K562 (cell line): ENCODE results near the gene LYPD6B. TPM values are rescaled to one million over a fixed set of nuclear protein-coding genes. Genes with fewer than 3 reads are reported as not detected.

Source experiments
- ATAC-seq: fragments of 200-7000 bp; cut with Tn5 transposase; 3 replicates; pipeline ENCODE4 v1.9.1; 2020; ENCODE audit warnings: moderate library complexity
- BruUV-seq: library from RNA; stranded (reverse); fragments of 400-500 nt; replicated peaks from 2 replicates; lab custom pipeline; 2021; lab: Mats Ljungman, UMichigan
- CTCF ChIA-PET: fragments of 300-600 bp; formaldehyde crosslinking; extraction: SDS; loops from one replicate; lab custom pipeline; 2021; ENCODE audit warnings: low intra/inter-chr PET ratio; lab: Yijun Ruan, JAX
- POLR2A ChIA-PET: fragments of 300-600, 350-650 bp; sonication (Branson Sonifier 250); formaldehyde crosslinking; extraction: SDS; loops from one replicate; lab custom pipeline; 2021; ENCODE audit warnings: antibody characterized with exemption, inconsistent platforms; lab: Yijun Ruan, JAX
- DNase-seq, 4 experiments: peaks; one replicate each; pipeline versions ENCODE4 v3.0.0 to v3.0.0-alpha.2; 2011 to 2018; ENCODE audit warnings: low spot score in 3 of 4, mixed read lengths in 3 of 4; ENCODE audit errors: extremely low read depth in 1 of 4
- FAIRE-seq: peaks from 2 replicates; lab custom pipeline; 2011; peaks lifted over from hg19 to GRCh38; lab: Jason Lieb, UNC
- H2AFZ ChIP-seq: 2 replicates; pipeline ENCODE4 v1.6.0; 2011; ENCODE audit warnings: low read depth, low read length, control low read depth, inconsistent platforms
- H3K27ac ChIP-seq: fragments of 200-600 bp; 3 replicates; pipeline ENCODE4 v1.8.0; 2011; ENCODE audit warnings: low read depth, mild to moderate bottlenecking, control low read depth, inconsistent platforms, low read length, moderate library complexity, mixed read lengths; ENCODE audit errors: extremely low read depth
- H3K27me3 ChIP-seq, 2 experiments: fragments of 300-600 bp in 1 of 2; 2 replicates in 1 of 2; 3 replicates in 1 of 2; pipeline versions ENCODE4 v1.6.0 to v1.8.0; 2011; ENCODE audit warnings: inconsistent platforms in 2 of 2, low read length in 2 of 2, mild to moderate bottlenecking in 1 of 2, mixed read lengths in 1 of 2, moderate library complexity in 1 of 2; ENCODE audit not compliant: control insufficient read depth in 2 of 2, insufficient read depth in 2 of 2
- H3K36me3 ChIP-seq: fragments of 300-600 bp; 3 replicates; pipeline ENCODE4 v1.8.0; 2011; ENCODE audit warnings: mild to moderate bottlenecking, low read length, inconsistent platforms; ENCODE audit not compliant: control insufficient read depth, insufficient read depth
- H3K4me1 ChIP-seq, 2 experiments: fragments of 200-600 bp in 1 of 2; replicated peaks in 1 of 2; 2 replicates in 1 of 2; 3 replicates in 1 of 2; pipeline versions ENCODE4 v1.5.1 to v1.8.0; 2011; ENCODE audit warnings: inconsistent platforms in 2 of 2, low read length in 2 of 2, mild to moderate bottlenecking in 1 of 2, mixed read lengths in 1 of 2, moderate library complexity in 1 of 2; ENCODE audit not compliant: control insufficient read depth in 2 of 2, insufficient read depth in 2 of 2
- H3K4me2 ChIP-seq: 2 replicates; pipeline ENCODE4 v1.6.1; 2011; ENCODE audit warnings: low read length, control low read depth, inconsistent platforms, mixed read lengths; ENCODE audit not compliant: insufficient read depth
- H3K4me3 ChIP-seq: fragments of 200-600 bp; sonication (generic), shearing (Covaris generic); 2 replicates; pipeline ENCODE4 v1.5.1; 2016; ENCODE audit warnings: control low read depth, inconsistent platforms
- H3K79me2 ChIP-seq: fragments of 200-600 bp; 3 replicates; pipeline ENCODE4 v1.8.0; 2011; ENCODE audit warnings: low read length, inconsistent platforms; ENCODE audit not compliant: control insufficient read depth, insufficient read depth
- H3K9ac ChIP-seq, 2 experiments: 2 replicates each; pipeline versions ENCODE4 v1.6.0 to v1.6.1; 2011; ENCODE audit warnings: low read depth in 2 of 2, low read length in 2 of 2, control low read depth in 1 of 2, inconsistent platforms in 1 of 2, mild to moderate bottlenecking in 1 of 2, mixed read lengths in 1 of 2; ENCODE audit not compliant: insufficient read depth in 1 of 2
- H3K9me1 ChIP-seq: one replicate; pipeline ENCODE4 v1.6.0; 2011; ENCODE audit warnings: inconsistent platforms, mild to moderate bottlenecking, low read length, moderate library complexity; ENCODE audit not compliant: control insufficient read depth, insufficient read depth
- H3K9me3 ChIP-seq: replicated peaks from 2 replicates; pipeline ENCODE4 v1.5.1; 2011; ENCODE audit warnings: low read depth, low read length, inconsistent platforms; ENCODE audit not compliant: control insufficient read depth, insufficient read depth
- H4K20me1 ChIP-seq: replicated peaks from 2 replicates; pipeline ENCODE4 v1.6.1; 2011; ENCODE audit warnings: low read length, inconsistent platforms, mixed read lengths; ENCODE audit not compliant: control insufficient read depth, insufficient read depth
- BRCA1 ChIP-seq, 2 experiments: fragments of 450-650 bp in 1 of 2; sonication (generic) in 1 of 2; formaldehyde crosslinking in 1 of 2; IDR thresholded peaks; 2 replicates each; pipeline versions ENCODE4 v1.5.0 to v1.6.1; 2017 to 2020; ENCODE audit warnings: mild to moderate bottlenecking in 1 of 2, missing genetic modification reagents in 1 of 2
- CHD2 ChIP-seq: IDR thresholded peaks from 2 replicates; pipeline ENCODE4 v1.6.1; 2011; ENCODE audit warnings: low read depth, low read length
- ETV1 ChIP-seq: fragments of 450-650 bp; conservative IDR thresholded peaks from 2 replicates; pipeline ENCODE4 v1.6.1; 2016; ENCODE audit warnings: missing genetic modification characterization, control low read depth, low read depth, missing compliant biosample characterization
- RBBP5 ChIP-seq: fragments of 200-600 bp; sonication (generic); IDR thresholded peaks from 2 replicates; pipeline ENCODE4 v1.6.1; 2012; ENCODE audit warnings: borderline replicate concordance, mild to moderate bottlenecking, low read length, control low read depth, inconsistent platforms; ENCODE audit not compliant: insufficient read depth, poor library complexity, severe bottlenecking
- RFX7 ChIP-seq: fragments of 250-450 bp; sonication (Bioruptor Pico); IDR thresholded peaks from 2 replicates; pipeline ENCODE4 v1.5.1; 2021; ENCODE audit warnings: mild to moderate bottlenecking
- SRSF1 ChIP-seq: fragments of 200-400 bp; formaldehyde crosslinking; IDR thresholded peaks from 2 replicates; pipeline ENCODE4 v1.6.1; 2017; ENCODE audit warnings: mild to moderate bottlenecking, low read depth, low read length, moderate library complexity
- ZNF232 ChIP-seq: sonication (generic); formaldehyde crosslinking; IDR thresholded peaks from 2 replicates; pipeline ENCODE4 v1.8.0; 2022; ENCODE audit warnings: mild to moderate bottlenecking, missing genetic modification reagents
- WGBS: fragments of 100-300 bp; shearing (Covaris generic); methylation state at CpG from one replicate; pipeline ENCODE4 v1.1.6; 2016; ENCODE audit warnings: low coverage, mixed read lengths; ENCODE audit not compliant: insufficient coverage; ENCODE audit errors: missing lambda C conversion rate; 5-methylcytosine and 5-hydroxymethylcytosine counted together
- in situ Hi-C: fragments of 300-500 bp; cut with MboI; formaldehyde crosslinking; loops from 4 replicates; pipeline ENCODE4 v1.15.0; 2018; ENCODE audit warnings: inconsistent platforms, mixed read lengths
- intact Hi-C: fragments of 100-400 bp; cut with micrococcal nuclease; formaldehyde crosslinking; loops from 2 replicates; pipeline ENCODE4 v1.14.2; 2022
- polyA plus RNA-seq, 8 experiments: library from polyadenylated mRNA; depleted of rRNA in 4 of 8; stranded (reverse) in 5 of 8; unstranded in 3 of 8; fragments of >200 nt; fragmentation: Nextera tagmentation in 2 of 8; fragmentation: Illumina TruSeq in 1 of 8; extraction: Ambion mirVana in 2 of 8; extraction: Trizol in 1 of 8; gene quantifications; 2 replicates each; pipeline versions ENCODE4 v1.2.1 to v1.2.3, GENCODE V29; 2011 to 2014; ENCODE audit warnings: inconsistent platforms in 1 of 8, missing spikeins in 1 of 8
- total RNA-seq, 7 experiments: library from RNA; depleted of rRNA in 6 of 7; stranded (reverse); fragments of >200 nt in 6 of 7; fragmentation: Illumina TruSeq in 2 of 7; extraction: Trizol in 2 of 7; gene quantifications; 2 replicates each; pipeline versions ENCODE4 v1.2.1 to v1.2.3, GENCODE V29; 2011 to 2021; ENCODE audit warnings: low replicate concordance in 1 of 7

Gene LYPD6B
- total and polyA plus RNA-seq, 9 of the 15 experiments (the other 6 are each of a cell fraction or from before 2014, with no cell fraction given) = not detected

GRCh38 chr2:149221002-149221401, 182.5 kb downstream of the LYPD6B start:
- CTCF ChIA-PET = no interaction called here
- no peaks in the 10 kb centered on the region for H3K9me1 ChIP-seq
- TF ChIP-seq ZNF232 (CRISPR knock-in tag) = no peak
- no peak for TF ChIP-seq BRCA1 (IDR thresholded peaks at IDR 0.05)
- no peak for TF ChIP-seq BRCA1 (CRISPR knock-in tag; IDR thresholded peaks at IDR 0.05)
- TF ChIP-seq CHD2 = peak; percentile 64
- no peak for TF ChIP-seq RBBP5
- TF ChIP-seq RFX7 (CRISPR knock-in tag) = no peak
- ATAC-seq (no peak), DNase-seq (no peak), FAIRE-seq (no peak)
- H3K4me2 ChIP-seq = no peak overlapping the region
- no peak overlapping the region for H2AFZ ChIP-seq
- in situ Hi-C loops (no loop called here), intact Hi-C loops (no loop called here)
- H3K4me1 ChIP-seq = no peaks in the 10 kb centered on the region
- WGBS = 0% methylated on average over 9 of the region's 9 CpGs
- BruUV-seq = no TSS peak
- no peak overlapping the region for H3K27ac ChIP-seq
- H3K4me3 ChIP-seq = no peak overlapping the region
- H3K9me3 ChIP-seq = no peaks in the 10 kb centered on the region
- no peaks in the 10 kb centered on the region for H4K20me1 ChIP-seq
- no peaks in the 10 kb centered on the region for H3K36me3 ChIP-seq
- POLR2A ChIA-PET = interaction anchor here (0.6 to 0.8 kb wide), 2 partner anchors 9 to 28 kb away, joined by 3 to 4 read pairs; no protein-coding TSS in a partner anchor
- no peak overlapping the region for H3K9ac ChIP-seq
- no peaks in the 10 kb centered on the region for H3K27me3 ChIP-seq
- H3K79me2 ChIP-seq = no peaks in the 10 kb centered on the region

DNA sequence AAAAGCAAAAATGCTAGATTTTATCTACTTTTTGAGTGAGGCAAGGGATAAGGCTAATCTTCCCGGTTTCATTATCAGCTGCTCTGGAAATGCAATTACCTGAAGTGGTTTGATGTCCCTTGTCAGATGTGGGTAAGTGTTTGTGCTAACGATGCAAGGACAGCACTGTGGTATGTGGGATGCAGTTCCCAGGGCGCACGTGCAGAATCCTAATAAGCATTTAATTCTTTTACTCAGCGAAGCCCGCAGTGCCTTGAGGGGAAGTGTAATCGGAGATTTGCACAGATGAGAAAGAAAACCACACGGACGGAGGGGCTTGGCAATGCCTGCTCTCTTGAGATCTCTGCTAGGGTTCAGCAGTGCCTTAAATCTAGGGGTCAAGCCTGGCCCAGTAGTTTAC, 183.4 kb downstream of the LYPD6B start:
- Histone ChIP-seq H3K4me2 (no peak overlapping the region), H3K27me3 (no peaks in the 10 kb centered on the region), H4K20me1 (no peaks in the 10 kb centered on the region), H2AFZ (no peak overlapping the region), H3K9me1 (no peaks in the 10 kb centered on the region), H3K4me3 (no peak overlapping the region)
- no peak for DNase-seq
- WGBS = 2% methylated on average over 9 of the region's 9 CpGs
- CTCF ChIA-PET = no interaction called here
- TF ChIP-seq SRSF1 = no peak
- no peak for TF ChIP-seq ETV1 (tag)
- TF ChIP-seq, all 486 proteins: peak for 0
- in situ Hi-C loops = no loop called here
- no peak for FAIRE-seq
- no peak for ATAC-seq
- intact Hi-C loops = no loop called here
- H3K27ac ChIP-seq = no peak overlapping the region
- H3K36me3 ChIP-seq = no peaks in the 10 kb centered on the region
- H3K4me1 ChIP-seq = no peaks in the 10 kb centered on the region
- BruUV-seq = no TSS peak
- no peaks in the 10 kb centered on the region for H3K79me2 ChIP-seq
- no peak overlapping the region for H3K9ac ChIP-seq
- POLR2A ChIA-PET = interaction anchor here (0.6 kb wide), 2 partner anchors 10 to 268 kb away, joined by 4 read pairs; no protein-coding TSS in a partner anchor
- H3K9me3 ChIP-seq = no peaks in the 10 kb centered on the region
